Endothelial cell of umbilical vein (primary cell): ENCODE results near the gene ANKRD60. TPM values are rescaled to one million over a fixed set of nuclear protein-coding genes. Genes with fewer than 3 reads are reported as not detected.

Experiments used
- BruUV-seq: library from RNA; stranded (reverse); fragments of 400-500 nt; replicated peaks from 2 replicates; lab custom pipeline; 2021; lab: Mats Ljungman, UMichigan
- CTCF ChIA-PET: fragments of 300-600, 350-600 bp; sonication (Branson Sonifier 250); formaldehyde crosslinking; loops from one replicate; lab custom pipeline; 2021; ENCODE audit warnings: antibody characterized with exemption, inconsistent platforms; lab: Charles Lee
- POLR2A ChIA-PET: fragments of 300-600, 350-600 bp; sonication (Branson Sonifier 250); formaldehyde crosslinking; loops from one replicate; lab custom pipeline; 2021; ENCODE audit warnings: antibody characterized with exemption, inconsistent platforms; lab: Charles Lee
- DNase-seq: peaks from one replicate; pipeline ENCODE4 v3.0.0-alpha.2; 2011; ENCODE audit warnings: low read depth, low spot score
- FAIRE-seq: peaks from 2 replicates; lab custom pipeline; 2011; peaks lifted over from hg19 to GRCh38; lab: Jason Lieb, UNC
- H2AFZ ChIP-seq: 2 replicates; pipeline ENCODE4 v1.6.0; 2012; ENCODE audit warnings: low read depth, low read length, control low read depth, inconsistent platforms
- H3K27ac ChIP-seq: 2 replicates; pipeline ENCODE4 v1.5.1; 2011; ENCODE audit warnings: low read depth, mild to moderate bottlenecking, control low read depth, low read length, moderate library complexity; ENCODE audit not compliant: insufficient read depth
- H3K27me3 ChIP-seq, 2 experiments: 2 replicates each; pipeline versions ENCODE4 v1.6.0 to v1.6.1; 2011; ENCODE audit warnings: low read length in 2 of 2, mixed read lengths in 1 of 2; ENCODE audit not compliant: control insufficient read depth in 2 of 2, insufficient read depth in 2 of 2
- H3K36me3 ChIP-seq, 2 experiments: 2 replicates in 1 of 2; 3 replicates in 1 of 2; pipeline ENCODE4 v1.5.1; 2011; ENCODE audit warnings: low read length in 2 of 2, mild to moderate bottlenecking in 1 of 2, moderate library complexity in 1 of 2; ENCODE audit not compliant: control insufficient read depth in 2 of 2, insufficient read depth in 2 of 2; ENCODE audit errors: extremely low read depth in 1 of 2
- H3K4me1 ChIP-seq: 3 replicates; pipeline ENCODE4 v1.5.1; 2011; ENCODE audit warnings: mild to moderate bottlenecking, low read length; ENCODE audit not compliant: control insufficient read depth, insufficient read depth; ENCODE audit errors: extremely low read depth
- H3K4me2 ChIP-seq: 2 replicates; pipeline ENCODE4 v1.6.1; 2011; ENCODE audit warnings: low read length, control low read depth, mixed read lengths; ENCODE audit not compliant: insufficient read depth
- H3K4me3 ChIP-seq, 3 experiments: fragments of 200-600 bp in 1 of 3; sonication (generic), shearing (Covaris generic) in 1 of 3; replicated peaks in 1 of 3; 2 replicates each; pipeline ENCODE4 v1.5.1; 2011 to 2016; ENCODE audit warnings: control low read depth in 3 of 3, low read length in 3 of 3, mild to moderate bottlenecking in 2 of 3, inconsistent platforms in 1 of 3, low read depth in 1 of 3, moderate library complexity in 1 of 3; ENCODE audit not compliant: insufficient read depth in 1 of 3
- H3K79me2 ChIP-seq: 2 replicates; pipeline ENCODE4 v1.6.0; 2012; ENCODE audit warnings: low read length, inconsistent platforms; ENCODE audit not compliant: control insufficient read depth, insufficient read depth
- H3K9ac ChIP-seq: replicated peaks from 2 replicates; pipeline ENCODE3; 2011; ENCODE audit warnings: low read length, control low read depth; ENCODE audit not compliant: insufficient read depth; ENCODE audit errors: extremely low read depth
- H3K9me1 ChIP-seq: replicated peaks from 3 replicates; pipeline ENCODE4 v1.6.0; 2011; ENCODE audit warnings: mild to moderate bottlenecking, low read length; ENCODE audit not compliant: control insufficient read depth, insufficient read depth; ENCODE audit errors: extremely low read depth
- H3K9me3 ChIP-seq: replicated peaks from 2 replicates; pipeline ENCODE4 v1.5.1; 2012; ENCODE audit warnings: low read length, inconsistent platforms; ENCODE audit not compliant: control insufficient read depth, insufficient read depth
- H4K20me1 ChIP-seq: replicated peaks from 2 replicates; pipeline ENCODE3; 2011; ENCODE audit warnings: mild to moderate bottlenecking, low read length; ENCODE audit not compliant: control insufficient read depth, insufficient read depth; ENCODE audit errors: extremely low read depth
- CTCF ChIP-seq, 2 donors: IDR thresholded peaks; 1 replicate in 1 of 2; 2 replicates in 1 of 2; pipeline ENCODE4 v1.5.1; 2011; ENCODE audit warnings: low read length in 2 of 2, mild to moderate bottlenecking in 2 of 2, moderate library complexity in 2 of 2, control low read depth in 1 of 2, inconsistent platforms in 1 of 2, low read depth in 1 of 2; ENCODE audit not compliant: insufficient read depth in 1 of 2; ENCODE audit errors: extremely low read depth in 1 of 2
- EZH2 ChIP-seq: IDR thresholded peaks from 2 replicates; pipeline ENCODE4 v1.6.1; 2012; ENCODE audit warnings: borderline replicate concordance, low read depth, mild to moderate bottlenecking, moderate library complexity, low read length, inconsistent platforms; ENCODE audit not compliant: severe bottlenecking
- FOS ChIP-seq: IDR thresholded peaks from 2 replicates; pipeline ENCODE4 v1.6.1; 2011; ENCODE audit warnings: mild to moderate bottlenecking, low read length, moderate library complexity, borderline replicate concordance; ENCODE audit not compliant: insufficient read depth
- GATA2 ChIP-seq: IDR thresholded peaks from 2 replicates; pipeline ENCODE4 v1.7.0; 2011; ENCODE audit warnings: low read depth, mild to moderate bottlenecking, moderate library complexity, mixed read lengths, low read length; ENCODE audit not compliant: insufficient read length, insufficient read depth
- JUN ChIP-seq: IDR thresholded peaks from 2 replicates; pipeline ENCODE4 v1.6.1; 2011; ENCODE audit warnings: borderline replicate concordance, low read depth; ENCODE audit not compliant: insufficient read length, insufficient read depth
- MAX ChIP-seq: IDR thresholded peaks from 2 replicates; pipeline ENCODE4 v1.6.1; 2011; ENCODE audit not compliant: insufficient read depth, insufficient read length
- MYC ChIP-seq: IDR thresholded peaks from one replicate; pipeline ENCODE4 v1.6.1; 2011; ENCODE audit warnings: mild to moderate bottlenecking, low read depth, low read length
- POLR2A ChIP-seq: IDR thresholded peaks from 2 replicates; pipeline ENCODE4 v1.6.1; 2012; ENCODE audit warnings: low read depth, mild to moderate bottlenecking, control low read depth, low read length
- POLR2AphosphoS5 ChIP-seq: IDR thresholded peaks from 2 replicates; pipeline ENCODE4 v1.6.1; 2012; ENCODE audit warnings: low read depth, mild to moderate bottlenecking, control low read depth, low read length, moderate library complexity; ENCODE audit not compliant: insufficient read depth
- dilution Hi-C: fragments of 300-500 bp; cut with MboI; formaldehyde crosslinking; loops from one replicate; pipeline ENCODE4 v1.15.0; 2019; ENCODE audit warnings: low sequenced_read_pairs; ENCODE audit not compliant: extremely low pct_ligation_motif_present
- intact Hi-C: fragments of 100-400 bp; cut with micrococcal nuclease; formaldehyde crosslinking; loops from one replicate; pipeline ENCODE4 v1.10.0; 2022
- polyA plus RNA-seq, 4 experiments: library from polyadenylated mRNA; depleted of rRNA in 3 of 4; stranded (reverse) in 3 of 4; unstranded in 1 of 4; fragments of >200 nt; gene quantifications; 2 replicates each; pipeline versions ENCODE4 v1.2.1 to v1.2.3, GENCODE V29; 2011 to 2012; ENCODE audit warnings: missing spikeins in 1 of 4
- total RNA-seq: library from RNA; stranded (reverse); gene quantifications from 2 replicates; pipeline ENCODE4 v1.2.3, GENCODE V29; 2021

ANKRD60 gene
- total and polyA plus RNA-seq, 2 donors (not counting 3 experiments of a cell fraction or from before 2014, with no cell fraction given) = not detected

DNA sequence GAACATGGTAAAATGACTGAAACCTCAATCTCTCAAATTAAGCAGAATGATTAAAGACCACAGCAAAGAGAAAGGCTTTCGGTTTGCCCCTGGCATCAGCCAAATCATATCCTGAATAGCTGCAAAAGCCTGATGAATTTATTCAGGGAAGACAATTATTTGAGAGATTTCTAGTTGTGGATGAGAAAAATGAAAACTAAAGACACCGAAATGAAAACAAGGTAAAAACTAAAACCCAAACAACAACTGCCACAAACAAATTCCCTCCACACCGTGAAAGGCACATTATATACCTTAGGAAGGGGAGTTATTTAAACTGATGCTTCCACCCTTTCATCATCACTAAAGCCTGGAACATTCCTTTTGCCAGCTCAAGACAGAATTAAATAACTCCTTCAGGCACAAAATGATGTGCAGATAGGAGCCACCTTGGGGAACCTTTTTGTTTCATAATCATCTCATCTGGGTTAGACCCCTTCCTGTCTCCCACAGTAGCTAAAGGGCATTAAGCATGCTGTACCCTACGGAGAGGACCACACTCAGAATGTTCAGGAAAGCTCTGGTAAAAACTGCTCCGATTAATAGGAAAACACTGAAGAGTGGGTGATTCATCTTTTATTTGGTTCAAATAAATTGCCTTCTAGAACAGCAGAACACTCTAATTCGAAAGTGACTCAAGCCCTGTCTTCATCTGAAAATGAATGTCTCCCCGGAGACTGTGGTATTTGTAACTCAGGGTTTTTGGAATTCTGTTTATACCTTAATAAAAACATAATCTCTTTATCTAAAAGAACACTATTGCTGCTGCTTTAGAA is 9.1 kb upstream of the ANKRD60 start:
- DNase-seq (no peak), FAIRE-seq (no peak)
- POLR2A ChIA-PET = no interaction called here
- no TSS peak for BruUV-seq
- TF ChIP-seq MYC (no peak), POLR2AphosphoS5 (no peak), GATA2 (no peak), POLR2A (no peak), FOS (no peak), JUN (no peak), CTCF (IDR thresholded peaks at IDR 0.05; ENCODE audit: extremely low read depth in 1 of 2, insufficient read depth in 1 of 2, low read depth in 1 of 2, low read length in 2 of 2) (no peak), MAX (no peak), EZH2 (no peak)
- Histone ChIP-seq H3K36me3 (peaks cover 5 to 14% of the 10 kb centered on the region in 2 experiments), H3K4me2 (peak overlapping the region; percentile 97), H2AFZ (peak overlapping the region; percentile 36), H3K9me3 (no peaks in the 10 kb centered on the region), H3K27me3 (no peaks in the 10 kb centered on the region), H3K4me1 (peaks cover 13% of the 10 kb centered on the region), H3K9ac (no peak overlapping the region), H3K9me1 (no peaks in the 10 kb centered on the region), H3K79me2 (no peaks in the 10 kb centered on the region), H3K27ac (no peak overlapping the region), H4K20me1 (no peaks in the 10 kb centered on the region), H3K4me3 (no peak overlapping the region)
- intact Hi-C loops (loop anchor here (1.0 to 10.0 kb wide), 5 partner anchors 150 to 987 kb away; partner anchors contain the start of genes GNAS, GNAS-AS1 and VAPB), dilution Hi-C loops (loop anchor here (25.0 kb wide), 3 partner anchors 225 to 600 kb away; partner anchors contain the start of gene STX16)
- CTCF ChIA-PET = interaction anchor here (1.0 to 3.1 kb wide), 8 partner anchors 9 to 420 kb away, joined by 3 to 31 read pairs (median 5); partner anchors contain the start of gene VAPB
